A549 treated with CpdA at 1 μM for 4 hours (cell line): ENCODE data around the gene GNG4. TPM values are rescaled to one million over a fixed set of nuclear protein-coding genes. Genes with fewer than 3 reads are reported as not detected.

Experiments
- total RNA-seq: library from RNA; stranded (reverse); fragments of 200-300 nt; extraction: Qiagen RNA extraction; gene quantifications from 5 replicates; pipeline ENCODE4 v1.2.3, GENCODE V29; 2022; ENCODE audit warnings: low read depth

GNG4 gene
- total RNA-seq = 14.0 to 21.0 TPM (median 15.4 TPM) in 5 replicates

GRCh38 chr1:235649368-235650163, at the start of gene GNG4:
GNG4 (minus strand) TSS chr1:235649784; CDS start chr1:235583838, 65,946 bp downstream.

GRCh38 chr1:235504122-235504493, 145.5 kb downstream of the GNG4 start, which contains the start of gene B3GALNT2:
B3GALNT2 (minus strand) TSS chr1:235504452; CDS start chr1:235504252, 200 bp downstream.

Other genes with a start within 250 kb of the GNG4 start
- 16.9 to 23.1 TPM (median 19.6 TPM) in 5 replicates for gene B3GALNT2, start 145.3 kb downstream of the GNG4 start, total RNA-seq
- gene LYST, start 217.1 kb upstream of the GNG4 start, total RNA-seq = 4.7 to 6.3 TPM (median 5.4 TPM) in 5 replicates